ENCODE data around the gene PHLDA1.
A peak's percentile ranks its signal among the peaks of the same experiment; 100 is the strongest.
"Not testable (repeated sequence)": the region's sequence is repeated elsewhere in the genome, so short reads cannot be mapped to it uniquely, and the experiment has no call there.

Gene PHLDA1

GRCh38 chr12:75984577-75985182, 46.9 kb downstream of the PHLDA1 start:
- DNase-seq = no peak

- DNase-seq = not testable (repeated sequence)
These were observed 47.7 kb downstream of the PHLDA1 start for GRCh38 chr12:75983851-75984250.

- no peak for DNase-seq
These were observed 48.5 kb downstream of the PHLDA1 start for GRCh38 chr12:75982979-75983660.

GRCh38 chr12:75982169-75982564, 49.4 kb downstream of the PHLDA1 start:
- no peak for DNase-seq

GRCh38 chr12:75981247-75982168, 50.1 kb downstream of the PHLDA1 start:
- peak; percentile 50 for DNase-seq

- DNase-seq = no peak
These were observed 52.4 kb downstream of the PHLDA1 start for GRCh38 chr12:75979181-75979580.

GRCh38 chr12:75978677-75979076, 52.9 kb downstream of the PHLDA1 start:
- no peak for DNase-seq

GRCh38 chr12:75977952-75978671, 53.5 kb downstream of the PHLDA1 start:
- DNase-seq = peak; percentile 88

GRCh38 chr12:75977590-75977951, 54.0 kb downstream of the PHLDA1 start:
- DNase-seq = no peak

- peak; percentile 50 for DNase-seq
These were observed 54.7 kb downstream of the PHLDA1 start for GRCh38 chr12:75976913-75977312.

- DNase-seq = no peak
These were observed 55.5 kb downstream of the PHLDA1 start for GRCh38 chr12:75976113-75976512.

- DNase-seq = peak; percentile 41
These were observed 55.9 kb downstream of the PHLDA1 start for GRCh38 chr12:75975702-75976101.
